Activated naive CD4-positive, alpha-beta T cell treated with anti-CD3 and anti-CD28 coated beads, Interleukin-2, amount 50 U/mL, for 24 hours (primary cell): Measurements from ENCODE around the gene CFAP45.
"Not testable (repeated sequence)": the region's sequence is repeated elsewhere in the genome, so short reads cannot be mapped to it uniquely, and the experiment has no call there.

Source experiments
- H3K27ac Mint-ChIP-seq: one replicate; pipeline ENCODE4 v1.8.0; 2021; ENCODE audit warnings: mild to moderate bottlenecking, mixed read lengths
- H3K27me3 Mint-ChIP-seq: one replicate; pipeline ENCODE4 v1.8.0; 2021; ENCODE audit warnings: mixed read lengths
- H3K36me3 Mint-ChIP-seq: one replicate; pipeline ENCODE4 v1.8.0; 2021; ENCODE audit warnings: mixed read lengths
- H3K4me1 Mint-ChIP-seq: one replicate; pipeline ENCODE4 v1.8.0; 2021; ENCODE audit warnings: mixed read lengths
- H3K4me3 Mint-ChIP-seq: one replicate; pipeline ENCODE4 v1.8.0; 2021; ENCODE audit warnings: mild to moderate bottlenecking, mixed read lengths
- H3K9me3 Mint-ChIP-seq: one replicate; pipeline ENCODE4 v1.8.0; 2021; ENCODE audit warnings: mixed read lengths

CFAP45 gene

GRCh38 chr1:159902541-159902940, 2.6 kb upstream of the CFAP45 start:
- Mint-ChIP-seq H3K36me3 (no peaks in the 10 kb centered on the region), H3K27me3 (no peaks in the 10 kb centered on the region), H3K4me1 (peaks cover 8% of the 10 kb centered on the region), H3K27ac (no peak overlapping the region), H3K9me3 (no peaks in the 10 kb centered on the region), H3K4me3 (no peak overlapping the region)

GRCh38 chr1:159900755-159901360, 893 bp upstream of the CFAP45 start:
- H3K9me3 Mint-ChIP-seq = no peaks in the 10 kb centered on the region
- H3K27ac Mint-ChIP-seq = no peak overlapping the region
- H3K36me3 Mint-ChIP-seq = no peaks in the 10 kb centered on the region
- no peaks in the 10 kb centered on the region for H3K27me3 Mint-ChIP-seq
- no peaks in the 10 kb centered on the region for H3K4me1 Mint-ChIP-seq
- H3K4me3 Mint-ChIP-seq = no peak overlapping the region

- H3K9me3 Mint-ChIP-seq, H3K27me3 Mint-ChIP-seq, H3K36me3 Mint-ChIP-seq, H3K4me1 Mint-ChIP-seq, H3K4me3 Mint-ChIP-seq, H3K27ac Mint-ChIP-seq: not testable (repeated sequence)
These were observed 331 bp downstream of the CFAP45 start for GRCh38 chr1:159899634-159900033.

GRCh38 chr1:159898527-159898926, 1.4 kb downstream of the CFAP45 start:
- Mint-ChIP-seq H3K9me3 (no peaks in the 10 kb centered on the region), H3K27me3 (no peaks in the 10 kb centered on the region), H3K27ac (no peak overlapping the region), H3K4me3 (no peak overlapping the region), H3K36me3 (no peaks in the 10 kb centered on the region), H3K4me1 (no peaks in the 10 kb centered on the region)

GRCh38 chr1:159897962-159898361, 2.0 kb downstream of the CFAP45 start:
- no peak overlapping the region for H3K27ac Mint-ChIP-seq

GRCh38 chr1:159896546-159896930, 3.4 kb downstream of the CFAP45 start:
- Mint-ChIP-seq H3K27me3 (no peaks in the 10 kb centered on the region), H3K27ac (no peak overlapping the region), H3K4me3 (no peak overlapping the region), H3K9me3 (no peaks in the 10 kb centered on the region), H3K4me1 (peaks cover 2% of the 10 kb centered on the region), H3K36me3 (no peaks in the 10 kb centered on the region)

More at GRCh38 chr1:159897962-159898361, 2.0 kb downstream of the CFAP45 start:
- Mint-ChIP-seq H3K9me3 (no peaks in the 10 kb centered on the region), H3K4me3 (no peak overlapping the region), H3K36me3 (no peaks in the 10 kb centered on the region), H3K27me3 (no peaks in the 10 kb centered on the region), H3K4me1 (no peaks in the 10 kb centered on the region)

GRCh38 chr1:159895836-159896545, 4.0 kb downstream of the CFAP45 start:
- Mint-ChIP-seq H3K9me3 (no peaks in the 10 kb centered on the region), H3K27me3 (no peaks in the 10 kb centered on the region), H3K4me3 (no peak overlapping the region), H3K27ac (no peak overlapping the region), H3K4me1 (peaks cover 5% of the 10 kb centered on the region), H3K36me3 (no peaks in the 10 kb centered on the region)

GRCh38 chr1:159895286-159895685, 4.7 kb downstream of the CFAP45 start:
- Mint-ChIP-seq H3K27ac (no peak overlapping the region), H3K9me3 (no peaks in the 10 kb centered on the region), H3K36me3 (no peaks in the 10 kb centered on the region), H3K4me1 (peaks cover 5% of the 10 kb centered on the region), H3K4me3 (no peak overlapping the region), H3K27me3 (no peaks in the 10 kb centered on the region)

GRCh38 chr1:159892944-159893343, 7.0 kb downstream of the CFAP45 start:
- Mint-ChIP-seq H3K27me3 (no peaks in the 10 kb centered on the region), H3K27ac (no peak overlapping the region), H3K4me3 (no peak overlapping the region), H3K9me3 (no peaks in the 10 kb centered on the region), H3K4me1 (peaks cover 5% of the 10 kb centered on the region), H3K36me3 (no peaks in the 10 kb centered on the region)

GRCh38 chr1:159891275-159892157, 8.4 kb downstream of the CFAP45 start:
- Mint-ChIP-seq H3K27ac (no peak overlapping the region), H3K4me1 (peaks cover 5% of the 10 kb centered on the region), H3K27me3 (no peaks in the 10 kb centered on the region), H3K36me3 (no peaks in the 10 kb centered on the region), H3K9me3 (no peaks in the 10 kb centered on the region), H3K4me3 (no peak overlapping the region)

GRCh38 chr1:159890390-159890789, 9.6 kb downstream of the CFAP45 start:
- no peaks in the 10 kb centered on the region for H3K9me3 Mint-ChIP-seq
- H3K36me3 Mint-ChIP-seq = no peaks in the 10 kb centered on the region
- H3K27ac Mint-ChIP-seq = peak overlapping the region; percentile 0
- no peak overlapping the region for H3K4me3 Mint-ChIP-seq
- H3K27me3 Mint-ChIP-seq = no peaks in the 10 kb centered on the region
- H3K4me1 Mint-ChIP-seq = peaks cover 5% of the 10 kb centered on the region

- H3K4me3 Mint-ChIP-seq = no peak overlapping the region
- no peaks in the 10 kb centered on the region for H3K9me3 Mint-ChIP-seq
- no peaks in the 10 kb centered on the region for H3K36me3 Mint-ChIP-seq
- H3K27ac Mint-ChIP-seq = peak overlapping the region; percentile 0
- peaks cover 5% of the 10 kb centered on the region for H3K4me1 Mint-ChIP-seq
- H3K27me3 Mint-ChIP-seq = no peaks in the 10 kb centered on the region
These were observed 10.1 kb downstream of the CFAP45 start for GRCh38 chr1:159889821-159890252.

GRCh38 chr1:159889202-159889601, 10.8 kb downstream of the CFAP45 start:
- Mint-ChIP-seq H3K4me1 (peaks cover 5% of the 10 kb centered on the region), H3K36me3 (no peaks in the 10 kb centered on the region), H3K9me3 (no peaks in the 10 kb centered on the region), H3K4me3 (no peak overlapping the region), H3K27me3 (no peaks in the 10 kb centered on the region), H3K27ac (no peak overlapping the region)

- H3K27ac Mint-ChIP-seq = no peak overlapping the region
- H3K4me1 Mint-ChIP-seq = no peaks in the 10 kb centered on the region
- H3K9me3 Mint-ChIP-seq = no peaks in the 10 kb centered on the region
- no peak overlapping the region for H3K4me3 Mint-ChIP-seq
- no peaks in the 10 kb centered on the region for H3K27me3 Mint-ChIP-seq
- no peaks in the 10 kb centered on the region for H3K36me3 Mint-ChIP-seq
These were observed 15.7 kb downstream of the CFAP45 start for GRCh38 chr1:159884296-159884695.

- H3K27ac Mint-ChIP-seq = no peak overlapping the region
- H3K4me1 Mint-ChIP-seq = no peaks in the 10 kb centered on the region
- peaks cover 4% of the 10 kb centered on the region for H3K36me3 Mint-ChIP-seq
- H3K9me3 Mint-ChIP-seq = no peaks in the 10 kb centered on the region
- no peak overlapping the region for H3K4me3 Mint-ChIP-seq
- H3K27me3 Mint-ChIP-seq = no peaks in the 10 kb centered on the region
These were observed 16.8 kb downstream of the CFAP45 start for GRCh38 chr1:159883134-159883533.

GRCh38 chr1:159882527-159882862, 17.5 kb downstream of the CFAP45 start:
- peaks cover 4% of the 10 kb centered on the region for H3K36me3 Mint-ChIP-seq
- no peak overlapping the region for H3K4me3 Mint-ChIP-seq
- no peaks in the 10 kb centered on the region for H3K9me3 Mint-ChIP-seq
- no peaks in the 10 kb centered on the region for H3K27me3 Mint-ChIP-seq
- H3K27ac Mint-ChIP-seq = no peak overlapping the region
- H3K4me1 Mint-ChIP-seq = no peaks in the 10 kb centered on the region
